NCI-H82 treated with DMSO at 0.1 percent for 48 hours (cell line): ENCODE data around the gene MAPK14.

Source experiments
- DNase-seq: peaks from one replicate; lab custom pipeline; 2025; ENCODE audit not compliant: unreplicated experiment; lab: John Stamatoyannopoulos, UW

MAPK14 gene

DNA sequence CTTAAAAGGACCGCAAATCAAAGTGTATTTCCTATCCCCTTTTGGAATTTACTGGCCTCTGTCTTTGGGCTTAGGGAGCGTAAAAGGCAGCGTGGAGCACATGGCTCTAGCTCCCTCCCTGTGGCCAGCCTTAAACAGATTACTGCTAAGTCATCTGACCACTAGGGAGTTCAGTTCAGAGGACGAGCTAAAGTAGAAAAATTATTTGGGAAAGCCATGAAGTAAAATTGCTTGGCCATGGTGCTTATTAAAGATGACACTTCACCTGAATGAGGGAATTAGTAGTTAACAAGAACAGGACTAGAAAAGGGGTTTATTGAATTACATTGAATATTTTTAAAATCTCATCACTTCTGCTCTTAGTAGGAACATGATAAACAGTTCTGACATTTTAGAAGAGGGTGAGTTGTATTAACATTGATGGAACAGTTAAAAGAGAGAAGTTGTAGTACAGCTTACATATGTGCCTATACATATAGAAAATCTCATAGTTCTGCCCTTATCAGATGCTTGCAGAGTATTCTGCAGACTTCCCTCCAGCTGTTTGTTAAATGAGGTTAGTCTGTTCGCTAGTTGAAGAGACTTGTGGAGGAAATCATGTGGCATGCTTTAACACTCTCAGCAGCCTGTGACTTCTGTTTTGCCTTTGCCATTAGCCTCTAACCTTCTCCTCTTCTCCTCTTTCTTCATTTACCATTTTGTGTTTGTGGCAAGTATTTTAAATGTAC is 71.5 kb downstream of the MAPK14 start:
- DNase-seq: peak; percentile 78

- peak; percentile 79 for DNase-seq
These were observed 72.4 kb downstream of the MAPK14 start for GRCh38 chr6:36099869-36100483.

DNA sequence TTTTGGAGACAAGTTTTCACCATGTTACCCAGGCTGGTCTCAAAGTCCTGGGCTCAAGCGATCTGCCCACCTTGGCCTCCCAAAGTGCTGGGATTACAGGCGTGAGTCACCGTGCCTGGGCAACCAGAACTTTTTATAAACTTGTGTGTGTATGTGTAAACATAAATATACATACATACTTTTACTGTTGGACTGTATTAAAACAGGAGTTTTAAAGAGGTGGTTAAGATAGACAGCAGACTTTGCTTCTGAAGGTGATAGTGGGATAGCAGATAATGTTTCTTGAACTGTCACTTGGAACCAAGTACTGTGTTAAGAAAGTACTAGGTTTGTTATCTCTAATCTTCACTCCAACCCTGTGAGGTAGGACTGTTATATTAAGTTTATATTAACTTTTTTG is 74.1 kb downstream of the MAPK14 start:
- no peak for DNase-seq

- DNase-seq: no peak
These were observed 75.2 kb downstream of the MAPK14 start for GRCh38 chr6:36102853-36103252.

DNA sequence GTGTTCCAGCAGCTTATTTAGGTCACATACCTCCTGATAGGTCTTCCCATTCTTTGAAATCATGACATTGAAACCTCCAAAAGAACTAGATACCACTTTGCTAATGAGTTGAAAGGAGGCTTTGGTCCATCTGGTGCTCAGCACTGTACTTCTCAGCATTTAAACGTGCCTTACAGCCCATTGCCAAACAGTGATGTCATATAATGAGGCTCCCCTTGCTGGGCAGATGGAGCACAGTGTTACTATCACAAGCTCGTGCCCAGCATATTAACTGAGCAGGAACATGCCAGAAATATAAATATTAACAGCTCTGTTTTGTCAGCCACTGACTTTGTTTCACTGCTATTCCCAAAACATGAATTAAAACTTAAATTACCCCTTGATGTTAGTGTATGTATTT is 77.2 kb downstream of the MAPK14 start:
- peak; percentile 75 for DNase-seq

GRCh38 chr6:36109092-36109491 is 81.5 kb downstream of the MAPK14 start:
- DNase-seq: no peak

GRCh38 chr6:36110050-36110449 is 82.4 kb downstream of the MAPK14 start:
- no peak for DNase-seq

- no peak for DNase-seq
These were observed 83.3 kb downstream of the MAPK14 start for GRCh38 chr6:36110863-36111262.

DNA sequence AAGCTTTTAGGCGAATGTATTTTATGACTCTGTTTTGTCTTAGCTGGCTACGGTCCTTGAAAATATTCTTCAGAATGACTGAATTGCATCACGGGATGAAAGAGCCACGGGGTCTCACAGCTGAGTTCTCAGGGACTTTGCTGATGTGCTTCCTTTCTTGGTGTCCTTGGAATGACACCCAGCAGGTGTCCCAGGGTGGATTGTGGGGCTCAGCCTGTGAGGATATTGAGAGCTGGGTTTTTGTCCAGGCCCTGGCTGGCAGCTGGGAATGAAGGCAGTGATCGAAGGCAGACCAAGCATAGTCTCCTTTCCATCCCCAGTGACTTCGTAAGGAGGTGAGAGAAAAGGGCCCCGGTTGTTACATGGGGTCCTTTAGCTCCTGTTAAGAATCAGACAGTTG is 83.9 kb downstream of the MAPK14 start:
- DNase-seq: no peak

- no peak for DNase-seq
These were observed 85.4 kb downstream of the MAPK14 start for GRCh38 chr6:36113049-36113448.

DNA sequence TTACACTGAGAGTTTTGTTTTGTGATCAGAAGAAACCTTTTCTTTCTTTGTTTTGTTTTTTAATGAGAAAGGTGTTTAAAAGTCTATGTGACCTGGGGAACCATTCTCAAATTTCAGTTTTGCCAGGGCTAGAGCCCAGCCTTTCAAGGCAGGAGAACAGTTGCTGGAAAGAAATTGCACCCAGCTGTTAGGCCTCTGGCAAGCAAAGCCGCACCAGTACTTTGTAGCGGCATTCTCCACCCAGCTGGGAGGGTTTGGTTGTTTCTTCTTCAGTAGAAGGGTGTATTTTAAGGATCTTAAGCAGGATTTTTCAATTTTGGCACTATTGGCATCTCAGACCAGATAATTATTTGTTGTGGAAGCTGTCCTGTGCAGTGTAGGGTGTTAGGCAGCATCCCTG is 86.1 kb downstream of the MAPK14 start:
- DNase-seq: no peak

DNA sequence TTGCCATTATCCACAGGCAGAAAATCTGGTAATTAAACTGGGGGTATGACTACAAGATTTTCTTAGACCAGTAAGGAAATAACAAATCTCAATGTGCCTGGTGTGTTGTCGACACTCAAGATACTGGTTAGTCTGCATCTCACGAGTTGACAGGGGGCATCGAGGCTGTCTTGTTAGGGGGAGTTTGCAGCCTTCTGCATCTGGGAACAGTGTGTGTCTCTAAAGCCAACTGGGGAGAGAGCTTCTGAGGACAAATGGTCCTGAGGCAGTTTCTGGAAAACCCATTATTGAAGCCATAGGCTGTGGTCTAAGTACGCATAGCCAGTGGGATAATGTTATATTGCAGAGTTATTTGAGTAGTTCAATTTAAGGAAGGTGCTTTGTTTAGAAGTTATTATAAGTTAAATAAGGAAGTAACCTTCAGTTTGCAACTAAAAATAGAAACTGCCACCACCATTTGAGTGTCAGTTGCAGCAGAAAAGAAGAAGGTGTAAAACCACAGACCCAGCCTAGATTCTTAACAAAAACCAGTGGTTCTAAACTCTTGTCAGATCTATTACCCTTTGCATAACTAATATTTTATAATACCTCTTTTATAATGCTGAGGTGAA is 87.3 kb downstream of the MAPK14 start:
- no peak for DNase-seq

DNA sequence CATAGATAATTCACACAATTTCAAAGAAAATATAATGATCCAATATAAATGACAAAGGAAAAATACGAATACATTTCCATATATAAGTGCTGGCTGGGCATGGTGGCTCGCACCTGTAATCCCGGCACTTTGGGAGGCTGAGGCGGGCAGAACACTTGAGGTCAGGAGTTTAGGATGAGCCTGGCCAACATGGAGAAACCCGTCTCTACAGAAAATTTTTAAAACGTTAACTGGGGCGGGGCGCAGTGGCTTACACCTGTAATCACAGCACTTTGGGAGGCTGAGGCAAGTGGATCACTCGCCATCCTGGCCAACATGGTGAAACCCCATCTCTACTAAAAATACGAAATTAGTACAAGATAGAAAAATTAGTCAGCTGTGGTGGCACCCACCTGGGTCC is 87.8 kb downstream of the MAPK14 start:
- DNase-seq: no peak

DNA sequence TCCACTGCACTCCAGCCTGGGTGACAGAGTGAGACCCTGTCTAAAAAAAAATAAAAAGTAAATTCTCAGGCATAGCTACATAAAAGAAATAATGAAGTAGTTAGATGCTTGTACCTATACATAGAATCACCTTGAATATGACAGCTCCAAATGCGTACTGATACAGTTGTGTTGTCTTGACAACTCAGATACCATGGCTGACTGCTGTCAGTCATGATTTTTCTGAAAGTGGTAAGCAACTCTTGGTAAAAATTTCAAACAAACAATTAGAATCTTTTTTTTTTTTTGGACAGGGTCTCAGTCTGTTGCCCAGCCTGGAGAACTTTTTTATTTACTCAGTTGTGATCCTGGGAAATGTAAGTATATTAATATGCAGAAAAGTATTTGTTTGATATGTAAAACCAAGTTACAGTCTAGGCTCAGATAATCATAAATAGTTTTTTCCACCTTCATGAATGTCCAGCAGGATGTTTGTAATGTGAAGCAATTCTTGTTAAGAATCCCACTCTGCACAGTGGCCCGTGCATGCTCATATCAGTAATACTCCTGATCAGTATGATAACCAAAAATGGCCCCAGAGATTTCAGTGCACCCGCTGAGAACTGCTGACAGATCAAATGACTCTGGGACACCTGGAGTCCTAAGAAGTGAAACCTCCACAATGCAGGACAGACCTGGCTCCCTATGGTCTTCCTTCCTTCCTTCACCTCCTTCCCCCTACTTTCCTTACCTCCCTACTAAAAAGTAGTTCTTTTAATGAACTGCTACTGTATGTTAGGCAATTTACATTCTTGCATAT is 88.7 kb downstream of the MAPK14 start:
- DNase-seq: no peak

GRCh38 chr6:36116943-36117342 is 89.3 kb downstream of the MAPK14 start:
- no peak for DNase-seq

DNA sequence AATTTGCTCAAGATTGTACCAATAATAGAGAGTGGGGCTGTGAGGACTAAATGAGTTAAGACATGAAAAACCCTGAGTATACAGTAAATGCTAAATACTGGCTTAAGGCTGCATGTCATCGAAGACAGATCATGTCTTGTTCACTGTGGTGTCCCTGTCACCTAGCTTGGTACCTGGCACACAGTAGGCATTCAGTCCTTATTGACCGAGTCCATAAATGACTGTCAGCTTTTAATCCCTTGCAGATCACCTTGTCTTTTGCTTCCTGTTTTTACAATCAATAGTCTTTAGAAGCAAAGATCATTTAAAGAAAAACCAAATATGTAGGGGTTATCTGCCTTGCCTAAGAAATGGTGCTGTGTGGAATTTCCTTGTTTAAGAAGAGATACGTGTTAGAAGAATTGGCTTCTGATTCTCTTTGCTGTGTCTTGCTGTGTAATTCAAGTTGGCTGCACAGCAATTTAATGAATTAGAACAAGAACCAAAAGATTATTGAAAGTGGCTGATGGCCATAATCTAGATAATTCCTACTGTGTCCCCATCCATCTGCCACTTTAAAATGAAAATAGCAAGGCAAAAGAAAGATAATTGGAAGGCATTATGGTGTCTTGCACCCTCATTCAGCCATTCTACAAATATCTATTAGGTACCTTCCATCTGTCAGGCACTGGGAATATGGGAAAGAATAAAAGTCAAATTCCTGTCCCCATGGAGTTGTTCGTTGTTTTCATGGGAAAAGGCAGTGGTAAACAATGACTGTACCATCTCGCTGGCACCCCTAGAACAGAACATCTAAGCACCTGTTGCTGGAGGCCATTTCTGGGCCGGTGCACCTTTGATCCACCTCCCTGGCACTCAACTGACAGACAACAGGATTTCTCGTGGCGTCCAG is 90.3 kb downstream of the MAPK14 start:
- no peak for DNase-seq

GRCh38 chr6:36118550-36119107 is 91.0 kb downstream of the MAPK14 start:
- no peak for DNase-seq

DNA sequence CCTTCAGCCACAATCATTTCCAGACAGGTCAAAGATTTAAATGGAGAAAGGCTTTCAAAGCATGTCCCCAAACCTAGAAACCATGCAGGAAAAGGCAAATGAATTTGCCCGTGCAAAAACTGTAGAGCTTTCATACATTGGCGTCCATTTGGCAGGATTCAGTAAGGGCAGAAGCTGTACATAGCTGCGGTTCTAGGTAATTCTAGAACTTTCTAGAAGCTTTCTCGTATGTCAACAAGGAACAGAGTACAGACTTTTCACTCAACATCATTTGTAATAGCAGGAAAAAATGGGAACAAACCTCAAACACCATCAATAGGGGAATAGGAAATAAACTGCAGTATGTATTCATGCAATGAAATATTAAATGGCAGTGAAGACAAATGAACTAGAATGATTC is 91.6 kb downstream of the MAPK14 start:
- no peak for DNase-seq

- no peak for DNase-seq
These were observed 92.4 kb downstream of the MAPK14 start for GRCh38 chr6:36120018-36120417.

DNA sequence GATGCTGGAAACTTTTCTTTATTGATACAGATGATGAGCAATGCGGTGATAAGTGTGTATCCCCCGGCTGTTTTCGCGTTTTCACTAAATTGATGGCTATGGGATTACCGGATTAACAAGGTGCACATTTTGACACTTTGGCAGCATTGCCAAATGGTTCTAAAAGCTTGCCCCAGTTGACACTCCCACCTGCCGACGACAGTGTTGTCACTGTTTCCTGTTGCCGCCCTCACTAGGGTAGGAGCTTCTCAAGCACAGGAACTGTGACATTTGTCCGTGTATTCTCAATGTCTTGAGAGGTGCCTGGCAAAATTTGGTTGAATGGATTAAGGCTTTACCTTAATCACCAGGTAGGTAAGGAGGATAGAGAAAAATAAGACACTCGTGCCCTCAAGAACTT is 92.9 kb downstream of the MAPK14 start:
- peak; percentile 17 for DNase-seq
